Measurements from ENCODE around the gene EPHB3.
A peak's percentile ranks its signal among the peaks of the same experiment; 100 is the strongest.

The EPHB3 gene

DNA sequence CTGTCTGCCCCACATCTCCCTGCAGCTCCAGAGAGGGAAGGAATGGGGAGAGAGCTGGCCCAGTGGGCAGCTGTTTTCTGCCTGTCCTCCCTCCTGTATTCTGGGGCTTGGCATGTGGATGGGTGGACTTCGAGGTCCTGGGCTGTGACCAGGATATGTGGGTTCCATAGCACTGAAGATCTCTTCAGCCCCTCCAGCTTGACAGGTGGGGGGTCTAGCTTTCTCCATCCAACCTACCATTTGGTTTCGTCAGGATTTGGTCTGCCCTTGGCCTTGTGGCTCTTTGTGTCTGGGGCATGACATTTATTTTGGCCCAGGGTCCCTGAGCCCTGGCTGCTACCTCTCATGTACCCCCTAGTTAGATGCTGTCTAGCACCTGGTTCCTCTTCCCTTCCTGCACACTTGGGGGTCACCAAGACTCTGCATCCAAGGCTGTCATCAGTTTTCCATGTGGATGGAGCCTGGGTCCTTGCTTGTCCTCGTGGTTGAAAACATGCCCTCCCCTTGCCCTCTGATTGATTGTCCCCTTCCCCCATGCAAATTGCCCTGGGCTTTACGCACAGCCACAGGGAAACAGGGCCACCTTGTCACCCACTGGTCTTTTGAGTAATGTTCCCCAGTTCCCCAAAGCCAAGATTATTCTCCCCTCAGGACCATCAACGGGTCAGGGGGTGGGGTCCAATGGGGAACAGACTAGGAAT lies 3.2 kb downstream of the EPHB3 start:
- no peak for DNase-seq (ENCODE audit: low read depth)

GRCh38 chr3:184565421-184566211 lies 4.0 kb downstream of the EPHB3 start:
- peak; percentile 87 for DNase-seq (ENCODE audit: low read depth)

DNA sequence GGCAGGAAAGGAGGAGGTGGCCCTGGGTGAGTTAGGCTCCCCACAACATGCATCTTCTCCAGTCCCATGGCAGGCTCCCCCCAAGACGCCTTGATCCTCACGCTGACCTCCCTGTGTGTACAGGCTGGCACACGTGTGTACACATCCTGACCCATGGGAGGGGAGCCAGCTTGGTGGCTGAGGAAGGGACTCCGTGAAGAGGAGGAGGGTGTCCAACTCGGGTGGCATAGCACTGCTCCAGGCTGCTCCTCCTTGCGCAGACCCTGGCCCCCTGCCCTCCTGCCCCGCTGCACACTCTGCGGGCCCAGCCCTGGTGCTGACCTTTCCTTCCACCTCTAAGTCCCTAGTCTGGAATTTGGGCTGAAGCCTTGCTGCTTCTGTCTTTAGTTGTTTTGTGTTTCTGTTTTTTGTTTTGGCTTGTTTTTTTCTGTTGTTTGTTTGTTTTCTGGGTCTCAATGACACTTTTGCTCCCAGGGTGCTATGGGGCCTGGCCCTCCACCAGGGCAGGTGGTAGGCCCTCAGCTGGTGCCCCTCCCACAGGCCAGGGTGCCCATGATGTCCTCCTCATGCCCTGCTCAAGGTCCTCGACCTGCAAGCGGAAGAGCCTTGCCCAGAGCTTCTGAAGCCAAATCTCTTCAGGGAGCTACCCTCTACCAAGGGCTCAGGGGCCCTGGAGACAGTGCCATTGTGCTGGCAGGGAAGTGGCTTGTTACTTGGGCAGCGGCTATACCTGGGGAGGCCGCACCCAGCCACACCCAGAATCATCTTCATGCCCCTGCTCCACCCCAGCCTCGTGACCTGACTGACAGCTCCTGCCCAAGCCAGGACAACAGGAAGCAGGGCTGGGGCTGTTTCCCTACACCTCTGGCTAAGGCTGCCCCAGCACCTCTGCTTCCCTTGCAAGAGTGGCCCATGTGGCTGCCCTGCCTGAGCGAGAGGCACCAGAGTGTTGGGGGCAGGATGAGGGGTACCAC lies 5.1 kb downstream of the EPHB3 start:
- DNase-seq (ENCODE audit: low read depth): no peak

DNA sequence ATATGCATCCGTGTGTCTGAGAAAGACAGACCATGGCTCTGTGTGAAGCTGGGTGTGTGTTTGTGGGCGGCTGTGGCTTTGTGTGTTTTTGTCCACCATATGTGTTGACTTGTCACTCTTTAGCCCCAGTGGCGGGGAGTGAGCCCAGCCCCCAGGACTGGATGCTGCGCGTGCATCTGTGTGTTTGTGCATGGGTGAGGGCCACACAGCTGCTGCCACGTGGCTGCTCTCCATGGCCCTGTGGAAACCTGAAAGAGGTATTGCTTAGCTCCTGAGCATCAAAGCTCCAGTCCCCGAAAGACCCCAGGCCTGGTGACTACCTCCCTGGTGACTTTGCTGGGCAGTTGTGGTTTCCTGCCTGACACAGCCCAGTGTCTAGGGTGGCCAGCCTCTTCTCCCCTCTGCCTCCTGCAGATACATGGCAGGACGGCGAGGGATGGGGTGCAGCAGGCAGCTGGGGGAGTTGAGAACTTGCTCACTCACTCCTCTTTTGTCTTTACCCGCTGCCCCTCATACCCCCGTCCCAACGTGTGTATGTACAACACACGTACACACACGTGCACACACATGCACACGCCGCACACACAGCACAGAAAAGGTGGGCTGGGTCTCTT lies 6.5 kb downstream of the EPHB3 start:
- DNase-seq (ENCODE audit: low read depth): peak; percentile 22

DNA sequence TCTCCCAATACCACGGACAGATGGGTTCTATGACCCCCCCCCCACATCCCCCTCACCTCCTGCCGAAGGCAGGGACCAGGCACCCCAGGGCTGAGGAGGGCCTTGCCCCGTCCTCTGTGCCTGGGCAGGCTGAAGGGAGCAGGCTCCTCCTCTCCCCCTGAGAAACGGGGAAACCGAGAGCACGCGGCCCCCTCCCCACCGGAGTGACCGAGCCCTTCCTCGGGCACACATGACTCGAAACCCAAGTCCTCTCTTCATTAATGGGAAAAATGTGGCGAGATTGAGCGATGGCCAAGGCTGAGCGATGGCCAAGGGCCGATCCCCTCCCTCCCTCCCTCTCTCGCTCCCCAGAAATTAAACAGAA lies 7.0 kb downstream of the EPHB3 start:
- DNase-seq (ENCODE audit: low read depth): no peak

- peak; percentile 68 for DNase-seq (ENCODE audit: low read depth)
Observed at GRCh38 chr3:184568924-184569829, 7.6 kb downstream of the EPHB3 start.

GRCh38 chr3:184570035-184570434 lies 8.4 kb downstream of the EPHB3 start:
- no peak for DNase-seq (ENCODE audit: low read depth)

DNA sequence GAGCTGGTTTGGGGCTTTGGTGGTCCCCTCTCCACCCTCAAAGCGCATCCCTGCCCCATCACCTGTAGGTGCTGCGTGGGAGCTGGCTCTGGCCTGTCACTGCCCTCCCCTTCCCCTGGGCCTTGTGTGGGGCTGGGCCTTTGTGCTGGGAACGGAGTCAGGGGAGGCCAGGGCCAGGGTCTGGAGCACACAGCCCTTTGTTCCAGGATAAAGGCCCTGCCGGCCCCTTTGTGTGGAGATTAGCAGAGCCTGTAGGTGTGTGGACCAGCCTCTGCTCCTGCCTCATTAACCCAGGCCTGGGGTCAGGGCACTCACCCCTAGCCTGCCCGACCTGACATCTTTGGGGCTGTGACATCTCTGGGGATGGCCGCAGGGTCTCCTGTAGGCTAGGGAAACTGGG lies 8.9 kb downstream of the EPHB3 start:
- no peak for DNase-seq (ENCODE audit: low read depth)

- no peak for DNase-seq (ENCODE audit: low read depth)
Observed at GRCh38 chr3:184571750-184572377, 10.3 kb downstream of the EPHB3 start.

GRCh38 chr3:184572633-184573270 lies 11.2 kb downstream of the EPHB3 start:
- no peak for DNase-seq (ENCODE audit: low read depth)

DNA sequence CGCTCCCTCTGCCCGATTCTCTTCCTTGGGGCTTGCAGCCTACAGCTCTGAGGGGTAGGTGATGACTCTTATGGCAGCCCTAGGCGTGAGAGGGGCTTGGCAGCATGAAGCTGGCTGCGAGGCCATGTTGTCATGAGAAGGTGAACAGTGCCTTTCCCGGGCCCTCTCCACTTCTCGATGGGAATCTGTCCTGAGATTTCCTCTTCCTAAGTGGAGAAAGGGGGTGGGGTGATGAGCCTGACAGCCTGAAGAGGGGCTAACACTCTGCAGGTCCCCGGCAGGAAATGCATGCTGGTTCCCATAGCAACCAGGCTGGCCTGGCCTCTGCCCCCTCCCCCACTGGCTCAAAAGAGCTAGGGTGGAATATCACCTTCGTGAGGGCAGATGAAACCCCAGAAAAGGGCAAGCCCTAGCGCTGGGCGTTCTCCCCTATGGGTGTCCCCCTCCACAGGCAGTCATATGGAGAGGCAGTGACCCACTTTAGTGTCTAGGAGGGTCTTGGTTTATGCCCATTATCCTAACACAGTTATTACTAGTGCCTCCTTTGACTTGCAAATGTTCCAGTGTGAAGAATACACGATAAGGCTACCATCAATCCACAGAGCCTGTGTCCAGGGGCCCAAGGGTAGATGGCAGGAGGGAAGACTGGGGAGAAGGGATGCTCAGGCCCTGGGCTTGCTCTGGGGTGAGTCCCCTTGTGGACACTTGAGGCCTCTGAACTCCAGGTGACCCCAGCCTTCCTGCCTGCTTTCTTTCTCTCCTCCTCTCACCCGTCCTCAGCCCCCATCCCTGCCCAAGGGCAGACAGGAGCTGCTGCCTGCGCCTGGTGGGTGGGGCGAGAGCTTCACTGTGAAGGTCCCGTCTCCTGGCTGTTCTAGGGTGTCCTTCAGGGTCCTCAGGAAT lies 13.2 kb downstream of the EPHB3 start:
- no peak for DNase-seq (ENCODE audit: low read depth)

- DNase-seq (ENCODE audit: low read depth): no peak
Observed at GRCh38 chr3:184575701-184576100, 14.1 kb downstream of the EPHB3 start.

- no peak for DNase-seq (ENCODE audit: low read depth)
Observed at GRCh38 chr3:184576457-184577240, 15.1 kb downstream of the EPHB3 start.

DNA sequence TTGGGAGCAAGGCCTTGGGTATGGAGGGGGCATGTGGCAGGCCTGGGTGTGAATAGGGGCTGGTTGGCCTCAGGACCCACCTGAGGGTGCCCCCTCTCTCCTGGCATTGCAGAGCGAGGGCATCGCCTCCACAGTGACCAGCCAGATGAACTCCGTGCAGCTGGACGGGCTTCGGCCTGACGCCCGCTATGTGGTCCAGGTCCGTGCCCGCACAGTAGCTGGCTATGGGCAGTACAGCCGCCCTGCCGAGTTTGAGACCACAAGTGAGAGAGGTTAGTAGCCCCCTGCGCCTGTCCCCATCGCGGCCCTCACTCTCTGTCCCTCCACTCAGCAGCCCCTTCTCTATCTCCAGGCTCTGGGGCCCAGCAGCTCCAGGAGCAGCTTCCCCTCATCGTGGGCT lies 16.0 kb downstream of the EPHB3 start:
- DNase-seq (ENCODE audit: low read depth): no peak

DNA sequence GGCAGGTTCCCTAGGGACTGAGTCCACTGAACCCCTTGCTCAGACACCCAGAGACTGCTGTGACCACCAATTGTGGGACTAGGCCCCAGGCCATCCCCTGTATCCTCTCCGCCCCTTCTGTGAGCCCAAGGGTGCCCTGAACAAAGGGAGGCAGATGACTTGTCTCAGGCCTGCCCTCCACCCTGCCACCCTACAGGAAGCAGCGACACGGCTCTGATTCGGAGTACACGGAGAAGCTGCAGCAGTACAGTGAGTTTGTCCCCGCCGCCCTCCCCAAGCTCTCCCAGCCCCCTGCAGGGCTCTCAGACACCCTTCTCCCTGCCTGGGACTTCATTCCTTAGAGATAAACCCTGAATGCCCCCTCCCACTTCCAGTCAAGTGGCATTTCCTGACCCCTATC lies 16.6 kb downstream of the EPHB3 start:
- no peak for DNase-seq (ENCODE audit: low read depth)

GRCh38 chr3:184578822-184579221 lies 17.2 kb downstream of the EPHB3 start:
- DNase-seq (ENCODE audit: low read depth): no peak

DNA sequence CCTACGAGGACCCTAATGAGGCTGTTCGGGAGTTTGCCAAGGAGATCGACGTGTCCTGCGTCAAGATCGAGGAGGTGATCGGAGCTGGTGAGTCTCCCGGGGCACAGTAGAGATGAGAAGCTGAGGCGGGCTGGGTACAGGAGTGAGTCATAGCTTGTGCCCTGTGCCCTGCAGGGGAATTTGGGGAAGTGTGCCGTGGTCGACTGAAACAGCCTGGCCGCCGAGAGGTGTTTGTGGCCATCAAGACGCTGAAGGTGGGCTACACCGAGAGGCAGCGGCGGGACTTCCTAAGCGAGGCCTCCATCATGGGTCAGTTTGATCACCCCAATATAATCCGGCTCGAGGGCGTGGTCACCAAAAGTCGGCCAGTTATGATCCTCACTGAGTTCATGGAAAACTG lies 17.9 kb downstream of the EPHB3 start:
- no peak for DNase-seq (ENCODE audit: low read depth)

- no peak for DNase-seq (ENCODE audit: low read depth)
Observed at GRCh38 chr3:184580376-184580775, 18.8 kb downstream of the EPHB3 start.

Measured in ELR (cell line).